H9 (cell line): ENCODE measurements around the gene CD244. TPM values are rescaled to one million over a fixed set of nuclear protein-coding genes. Genes with fewer than 3 reads are reported as not detected.

ENCODE experiments used
- DNase-seq: peaks from one replicate; pipeline ENCODE4 v3.0.0-alpha.2; 2017
- H2AFZ ChIP-seq: one replicate; pipeline ENCODE4 v1.6.1; 2013; ENCODE audit warnings: mild to moderate bottlenecking, low read length, control low read depth, moderate library complexity
- H2AK5ac ChIP-seq: 2 replicates; pipeline ENCODE4 v1.6.1; 2013; ENCODE audit warnings: low read length, control low read depth, mixed read lengths; ENCODE audit not compliant: insufficient read length
- H2BK120ac ChIP-seq: one replicate; pipeline ENCODE4 v1.6.1; 2013; ENCODE audit warnings: low read depth, mild to moderate bottlenecking, low read length, control low read depth, inconsistent platforms; ENCODE audit not compliant: poor library complexity, severe bottlenecking
- H2BK12ac ChIP-seq: 2 replicates; pipeline ENCODE4 v1.6.1; 2013; ENCODE audit warnings: low read length, control low read depth, mixed read lengths, low read depth; ENCODE audit not compliant: insufficient read length
- H2BK15ac ChIP-seq: 2 replicates; pipeline ENCODE4 v1.6.1; 2013; ENCODE audit warnings: low read depth, low read length, control low read depth
- H2BK20ac ChIP-seq: one replicate; pipeline ENCODE4 v1.6.1; 2013; ENCODE audit warnings: low read depth, mild to moderate bottlenecking, low read length, control low read depth, inconsistent platforms; ENCODE audit not compliant: poor library complexity, severe bottlenecking
- H2BK5ac ChIP-seq: 2 replicates; pipeline ENCODE4 v1.6.1; 2013; ENCODE audit warnings: low read length, control low read depth, mixed read lengths; ENCODE audit not compliant: insufficient read length
- H3K14ac ChIP-seq: 2 replicates; pipeline ENCODE4 v1.6.1; 2013; ENCODE audit warnings: low read length, control low read depth; ENCODE audit not compliant: insufficient read depth
- H3K18ac ChIP-seq: 2 replicates; pipeline ENCODE4 v1.6.1; 2013; ENCODE audit warnings: low read depth, mild to moderate bottlenecking, mixed read lengths, low read length, control low read depth; ENCODE audit not compliant: insufficient read length
- H3K23ac ChIP-seq: 2 replicates; pipeline ENCODE4 v1.6.1; 2013; ENCODE audit warnings: low read length, control low read depth, mixed read lengths, low read depth; ENCODE audit not compliant: insufficient read length
- H3K23me2 ChIP-seq: 2 replicates; pipeline ENCODE4 v1.6.1; 2013; ENCODE audit warnings: low read depth, mild to moderate bottlenecking, mixed read lengths, low read length, control low read depth; ENCODE audit not compliant: insufficient read length, poor library complexity, severe bottlenecking
- H3K27ac ChIP-seq: 2 replicates; pipeline ENCODE4 v1.5.1; 2013; ENCODE audit warnings: low read length, control low read depth, mixed read lengths, low read depth; ENCODE audit not compliant: insufficient read length
- H3K27me3 ChIP-seq: 2 replicates; pipeline ENCODE4 v1.6.1; 2013; ENCODE audit warnings: low read length, control low read depth, inconsistent platforms; ENCODE audit not compliant: insufficient read depth
- H3K4ac ChIP-seq: 2 replicates; pipeline ENCODE4 v1.6.1; 2013; ENCODE audit warnings: low read depth, mild to moderate bottlenecking, control low read depth, inconsistent platforms, low read length, moderate library complexity
- H3K4me1 ChIP-seq: 2 replicates; pipeline ENCODE4 v1.6.1; 2013; ENCODE audit warnings: low read length, control low read depth, inconsistent platforms; ENCODE audit not compliant: insufficient read depth
- H3K4me2 ChIP-seq: 2 replicates; pipeline ENCODE4 v1.6.1; 2013; ENCODE audit warnings: low read length, control low read depth, mixed read lengths; ENCODE audit not compliant: insufficient read length, insufficient read depth
- H3K56ac ChIP-seq: 2 replicates; pipeline ENCODE4 v1.6.1; 2013; ENCODE audit warnings: low read depth, mild to moderate bottlenecking, mixed read lengths, low read length, control low read depth; ENCODE audit not compliant: insufficient read length
- H3K79me1 ChIP-seq: 2 replicates; pipeline ENCODE4 v1.6.1; 2013; ENCODE audit warnings: low read depth, mild to moderate bottlenecking, moderate library complexity, low read length, control low read depth, inconsistent platforms; ENCODE audit not compliant: insufficient read depth, poor library complexity, severe bottlenecking
- H3K79me2 ChIP-seq: 2 replicates; pipeline ENCODE4 v1.6.1; 2013; ENCODE audit warnings: low read length, control low read depth, inconsistent platforms; ENCODE audit not compliant: insufficient read depth
- H3K9ac ChIP-seq: 2 replicates; pipeline ENCODE4 v1.6.1; 2013; ENCODE audit warnings: low read length, control low read depth, mixed read lengths; ENCODE audit not compliant: insufficient read length; ENCODE audit errors: extremely low read depth
- H3K9me3 ChIP-seq: one replicate; pipeline ENCODE4 v1.6.1; 2013; ENCODE audit warnings: low read depth, low read length, inconsistent platforms; ENCODE audit not compliant: control insufficient read depth
- H3T11ph ChIP-seq: one replicate; pipeline ENCODE4 v1.6.1; 2013; ENCODE audit warnings: mild to moderate bottlenecking, low read length, control low read depth, inconsistent platforms
- H4K20me1 ChIP-seq: one replicate; pipeline ENCODE4 v1.6.1; 2013; ENCODE audit not compliant: control insufficient read depth, insufficient read length, insufficient read depth
- H4K5ac ChIP-seq: 2 replicates; pipeline ENCODE4 v1.6.1; 2013; ENCODE audit warnings: low read depth, mild to moderate bottlenecking, mixed read lengths, low read length, control low read depth; ENCODE audit not compliant: insufficient read length
- H4K8ac ChIP-seq: replicated peaks from 2 replicates; pipeline ENCODE4 v1.6.1; 2013; ENCODE audit warnings: low read length, control low read depth, mixed read lengths, low read depth; ENCODE audit not compliant: insufficient read length
- H4K91ac ChIP-seq: 2 replicates; pipeline ENCODE4 v1.6.1; 2013; ENCODE audit warnings: low read depth, mild to moderate bottlenecking, moderate library complexity, mixed read lengths, low read length, control low read depth; ENCODE audit not compliant: insufficient read length
- H3K27ac Mint-ChIP-seq, 3 experiments: 2 replicates in 2 of 3; 3 replicates in 1 of 3; pipeline ENCODE4 v1.8.0; 2020 to 2021; ENCODE audit warnings: mixed read lengths in 3 of 3, mild to moderate bottlenecking in 1 of 3, moderate library complexity in 1 of 3
- H3K27me3 Mint-ChIP-seq: 2 replicates; pipeline ENCODE4 v1.8.0; 2021; ENCODE audit warnings: low read depth, mild to moderate bottlenecking, moderate library complexity, mixed read lengths
- H3K36me3 Mint-ChIP-seq, 3 experiments: 2 replicates in 2 of 3; 3 replicates in 1 of 3; pipeline ENCODE4 v1.8.0; 2020 to 2021; ENCODE audit warnings: low read depth in 3 of 3, mixed read lengths in 3 of 3; ENCODE audit not compliant: insufficient read depth in 1 of 3
- H3K4me1 Mint-ChIP-seq, 2 experiments: 2 replicates each; pipeline ENCODE4 v1.8.0; 2020; ENCODE audit warnings: mixed read lengths in 2 of 2
- H3K4me3 Mint-ChIP-seq, 2 experiments: 2 replicates in 1 of 2; 3 replicates in 1 of 2; pipeline ENCODE4 v1.8.0; 2020 to 2021; ENCODE audit warnings: mild to moderate bottlenecking in 2 of 2, mixed read lengths in 2 of 2, moderate library complexity in 1 of 2
- H3K9me3 Mint-ChIP-seq, 2 experiments: 2 replicates in 1 of 2; 3 replicates in 1 of 2; pipeline ENCODE4 v1.8.0; 2020; ENCODE audit warnings: mild to moderate bottlenecking in 2 of 2, mixed read lengths in 2 of 2, moderate library complexity in 1 of 2
- CTCF ChIP-seq: fragments of 200-600 bp; sonication (generic); conservative IDR thresholded peaks from 3 replicates; pipeline ENCODE4 v1.8.0; 2021; ENCODE audit warnings: antibody characterized with exemption, mild to moderate bottlenecking
- WGBS: extraction: QIAGEN DNeasy Blood & Tissue Kit; methylation state at CpG from one replicate; pipeline ENCODE4 v1.1.7; 2013; ENCODE audit warnings: missing lambda C conversion rate, low lambda C conversion rate, mixed read lengths; ENCODE audit not compliant: insufficient read length; ENCODE audit errors: extremely low coverage; 5-methylcytosine and 5-hydroxymethylcytosine counted together
- total RNA-seq: library from RNA; stranded (reverse); gene quantifications from 2 replicates; pipeline ENCODE4 v1.2.1, GENCODE V29; 2021

CD244 gene
- total RNA-seq, 1 experiment from 2014 or later, result not detected

- Histone ChIP-seq H3K14ac (no peak overlapping the region), H3K27ac (no peak overlapping the region), H2AK5ac (no peak overlapping the region), H3K4me1 (no peaks in the 10 kb centered on the region), H2BK15ac (no peak overlapping the region), H4K8ac (no peak overlapping the region), H4K20me1 (no peaks in the 10 kb centered on the region), H3K4me2 (no peak overlapping the region), H4K91ac (no peak overlapping the region), H2BK20ac (no peak overlapping the region), H3K4ac (no peak overlapping the region), H3K79me2 (no peaks in the 10 kb centered on the region), H3K23ac (no peak overlapping the region), H3K9me3 (no peaks in the 10 kb centered on the region), H2BK5ac (no peak overlapping the region), H3K27me3 (no peaks in the 10 kb centered on the region), H4K5ac (no peak overlapping the region), H3K9ac (no peak overlapping the region), H3K23me2 (no peaks in the 10 kb centered on the region), H3K79me1 (no peaks in the 10 kb centered on the region), H3T11ph (no peak overlapping the region), H2BK12ac (no peak overlapping the region), H2AFZ (no peak overlapping the region), H2BK120ac (no peak overlapping the region), H3K18ac (no peak overlapping the region), H3K56ac (no peak overlapping the region)
- Mint-ChIP-seq H3K9me3 (no peaks in the 10 kb centered on the region), H3K4me1 (peaks cover 0 to 5% of the 10 kb centered on the region in 2 experiments; a peak in 2 of 4 replicates), H3K27me3 (peaks cover 2% of the 10 kb centered on the region; the same call in 1 of the 2 replicates), H3K27ac (no peak overlapping the region), H3K4me3 (no peak overlapping the region), H3K36me3 (no peaks in the 10 kb centered on the region; a peak in 1 of 7 replicates)
- no peak for TF ChIP-seq CTCF
- WGBS, result no CpG with 5 or more reads among the region's 3 CpGs
- no peak for DNase-seq
These were observed 68.3 kb downstream of the CD244 start for GRCh38 chr1:160794376-160794775.
